Measurements from ENCODE around the gene KCTD14.

- no peak for TF ChIP-seq CTCF (IDR thresholded peaks at IDR 0.05)
- no peak for TF ChIP-seq POLR2A (IDR thresholded peaks at IDR 0.05)
- no peak for TF ChIP-seq EP300 (IDR thresholded peaks at IDR 0.05)
Observed at GRCh38 chr11:78066471-78066870, 43.4 kb upstream of the KCTD14 start.

All from ovary (tissue), 3 donors.